ENCODE results near the gene ADAMTS18. TPM values are rescaled to one million over a fixed set of nuclear protein-coding genes. Genes with fewer than 3 reads are reported as not detected.

ADAMTS18 gene
- total and polyA plus RNA-seq, 2 experiments from 2014 or later, result 2.7 to 5.5 TPM

DNA sequence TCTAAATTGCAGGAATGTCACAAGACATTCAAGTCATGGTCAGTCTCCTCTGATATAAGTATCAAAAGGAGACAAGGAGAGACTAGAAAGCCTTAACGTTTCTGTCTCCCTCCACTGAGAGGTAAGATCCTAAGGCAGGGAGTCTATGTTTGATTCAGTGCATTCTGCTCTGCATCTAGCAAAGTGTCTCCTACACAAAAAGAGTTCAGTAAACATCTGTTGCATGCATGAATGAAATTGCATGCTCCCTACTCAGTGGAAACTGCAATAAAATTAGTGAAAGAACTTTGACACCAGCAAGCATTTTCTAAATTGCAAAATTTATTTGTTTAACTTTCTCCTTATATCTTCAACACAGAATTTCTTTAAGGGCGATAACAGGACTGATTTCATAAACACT lies 111.1 kb downstream of the ADAMTS18 start:
- WGBS (ENCODE audit: low lambda C conversion rate, missing lambda C conversion rate), result 36% methylated on average over 2 of the region's 2 CpGs

DNA sequence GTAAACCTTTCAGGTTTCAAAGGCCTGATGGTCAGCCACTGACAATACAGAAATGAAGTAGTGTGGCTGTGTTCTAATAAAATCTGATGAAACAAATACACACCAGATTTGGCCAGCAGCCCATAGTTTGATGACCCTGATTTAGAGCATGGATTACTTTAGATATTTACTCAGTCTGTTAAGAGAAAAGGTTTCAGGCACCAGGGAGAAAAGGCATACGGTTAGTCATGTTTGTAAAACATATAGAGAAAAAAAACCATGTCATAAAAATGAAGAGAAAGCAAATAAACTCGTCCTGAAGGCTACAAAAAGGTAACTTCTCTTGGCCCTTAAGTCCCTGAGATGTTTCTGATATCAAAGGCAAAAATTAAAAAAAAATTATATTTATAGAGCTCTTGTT lies 112.1 kb downstream of the ADAMTS18 start:
- Histone ChIP-seq H3K27ac (no peak overlapping the region), H3K9me3 (ENCODE audit: low read depth) (no peaks in the 10 kb centered on the region), H3K4me1 (ENCODE audit: insufficient read depth) (peaks cover 17% of the 10 kb centered on the region), H3K79me2 (no peaks in the 10 kb centered on the region), H3K9me2 (replicated peaks; ENCODE audit: insufficient read depth) (no peaks in the 10 kb centered on the region), H4K20me1 (ENCODE audit: insufficient read depth, poor library complexity, severe bottlenecking) (no peaks in the 10 kb centered on the region), H3K4me3 (no peak overlapping the region), H3K36me3 (replicated peaks; ENCODE audit: insufficient read depth, low read depth) (no peaks in the 10 kb centered on the region), H3K27me3 (no peaks in the 10 kb centered on the region), H3K4me2 (peak overlapping the region; percentile 19), H2AFZ (no peak overlapping the region)
- DNase-seq (ENCODE audit: low spot score), result no peak
- 30% methylated on average over 2 of the region's 2 CpGs for WGBS (ENCODE audit: low lambda C conversion rate, missing lambda C conversion rate)
- TF ChIP-seq, protein P1, sequence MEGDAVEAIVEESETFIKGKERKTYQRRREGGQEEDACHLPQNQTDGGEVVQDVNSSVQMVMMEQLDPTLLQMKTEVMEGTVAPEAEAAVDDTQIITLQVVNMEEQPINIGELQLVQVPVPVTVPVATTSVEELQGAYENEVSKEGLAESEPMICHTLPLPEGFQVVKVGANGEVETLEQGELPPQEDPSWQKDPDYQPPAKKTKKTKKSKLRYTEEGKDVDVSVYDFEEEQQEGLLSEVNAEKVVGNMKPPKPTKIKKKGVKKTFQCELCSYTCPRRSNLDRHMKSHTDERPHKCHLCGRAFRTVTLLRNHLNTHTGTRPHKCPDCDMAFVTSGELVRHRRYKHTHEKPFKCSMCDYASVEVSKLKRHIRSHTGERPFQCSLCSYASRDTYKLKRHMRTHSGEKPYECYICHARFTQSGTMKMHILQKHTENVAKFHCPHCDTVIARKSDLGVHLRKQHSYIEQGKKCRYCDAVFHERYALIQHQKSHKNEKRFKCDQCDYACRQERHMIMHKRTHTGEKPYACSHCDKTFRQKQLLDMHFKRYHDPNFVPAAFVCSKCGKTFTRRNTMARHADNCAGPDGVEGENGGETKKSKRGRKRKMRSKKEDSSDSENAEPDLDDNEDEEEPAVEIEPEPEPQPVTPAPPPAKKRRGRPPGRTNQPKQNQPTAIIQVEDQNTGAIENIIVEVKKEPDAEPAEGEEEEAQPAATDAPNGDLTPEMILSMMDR (IDR thresholded peaks at IDR 0.05; ENCODE audit: poor library complexity), result no peak
- TF ChIP-seq EZH2phosphoT487 (IDR thresholded peaks at IDR 0.05; ENCODE audit: low read depth, severe bottlenecking, unreplicated experiment), result no peak
- TF ChIP-seq EZH2 (IDR thresholded peaks at IDR 0.05; ENCODE audit: borderline replicate concordance), result no peak

More for the DNA sequence above, 111.1 kb downstream of the ADAMTS18 start:
- Histone ChIP-seq H3K79me2 (no peaks in the 10 kb centered on the region), H3K4me3 (no peak overlapping the region), H3K27ac (no peak overlapping the region), H2AFZ (no peak overlapping the region), H3K4me1 (ENCODE audit: insufficient read depth) (peaks cover 17% of the 10 kb centered on the region), H4K20me1 (ENCODE audit: insufficient read depth, poor library complexity, severe bottlenecking) (no peaks in the 10 kb centered on the region), H3K36me3 (replicated peaks; ENCODE audit: insufficient read depth, low read depth) (no peaks in the 10 kb centered on the region), H3K9me3 (ENCODE audit: low read depth) (no peaks in the 10 kb centered on the region), H3K9me2 (replicated peaks; ENCODE audit: insufficient read depth) (no peaks in the 10 kb centered on the region), H3K27me3 (no peaks in the 10 kb centered on the region), H3K4me2 (peak overlapping the region; percentile 19)
- TF ChIP-seq, protein P1 (IDR thresholded peaks at IDR 0.05; ENCODE audit: poor library complexity), result no peak
- TF ChIP-seq EZH2 (IDR thresholded peaks at IDR 0.05; ENCODE audit: borderline replicate concordance), result no peak
- no peak for TF ChIP-seq EZH2phosphoT487 (IDR thresholded peaks at IDR 0.05; ENCODE audit: low read depth, severe bottlenecking, unreplicated experiment)
- DNase-seq (ENCODE audit: low spot score), result no peak

DNA sequence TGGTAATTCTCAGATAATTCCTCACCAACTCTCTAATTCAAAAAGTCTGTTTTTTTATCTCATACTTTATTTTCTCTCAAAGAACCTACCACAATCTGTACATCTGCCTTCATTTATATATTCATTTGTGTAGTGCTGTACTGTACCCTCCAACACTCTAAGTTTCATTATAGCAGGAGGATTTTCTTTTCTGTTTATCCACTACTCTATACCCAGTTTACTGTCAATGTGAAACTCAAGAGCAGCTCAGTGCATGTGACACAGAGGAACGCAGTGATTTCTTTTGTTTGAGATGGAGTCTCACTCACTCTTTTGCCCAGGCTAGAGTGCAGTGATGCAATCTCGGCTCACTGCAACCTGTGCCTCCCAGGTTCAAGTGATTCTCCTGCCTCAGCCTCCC lies 117.8 kb downstream of the ADAMTS18 start:
- Histone ChIP-seq H3K9me2 (replicated peaks; ENCODE audit: insufficient read depth) (no peaks in the 10 kb centered on the region), H3K4me2 (no peak overlapping the region), H3K4me1 (ENCODE audit: insufficient read depth) (no peaks in the 10 kb centered on the region), H3K9me3 (ENCODE audit: low read depth) (no peaks in the 10 kb centered on the region), H2AFZ (no peak overlapping the region), H3K36me3 (replicated peaks; ENCODE audit: insufficient read depth, low read depth) (no peaks in the 10 kb centered on the region), H4K20me1 (ENCODE audit: insufficient read depth, poor library complexity, severe bottlenecking) (no peaks in the 10 kb centered on the region), H3K27me3 (no peaks in the 10 kb centered on the region), H3K79me2 (no peaks in the 10 kb centered on the region), H3K27ac (no peak overlapping the region), H3K4me3 (no peak overlapping the region)
- 93% methylated on average over 2 of the region's 2 CpGs for whole genome bisulfite sequencing (ENCODE audit: low lambda C conversion rate, missing lambda C conversion rate)
- DNase-seq (ENCODE audit: low spot score), result no peak
- TF ChIP-seq EZH2 (IDR thresholded peaks at IDR 0.05; ENCODE audit: borderline replicate concordance), result no peak
- no peak for TF ChIP-seq EZH2phosphoT487 (IDR thresholded peaks at IDR 0.05; ENCODE audit: low read depth, severe bottlenecking, unreplicated experiment)
- TF ChIP-seq, protein P1 (IDR thresholded peaks at IDR 0.05; ENCODE audit: poor library complexity), result no peak

DNA sequence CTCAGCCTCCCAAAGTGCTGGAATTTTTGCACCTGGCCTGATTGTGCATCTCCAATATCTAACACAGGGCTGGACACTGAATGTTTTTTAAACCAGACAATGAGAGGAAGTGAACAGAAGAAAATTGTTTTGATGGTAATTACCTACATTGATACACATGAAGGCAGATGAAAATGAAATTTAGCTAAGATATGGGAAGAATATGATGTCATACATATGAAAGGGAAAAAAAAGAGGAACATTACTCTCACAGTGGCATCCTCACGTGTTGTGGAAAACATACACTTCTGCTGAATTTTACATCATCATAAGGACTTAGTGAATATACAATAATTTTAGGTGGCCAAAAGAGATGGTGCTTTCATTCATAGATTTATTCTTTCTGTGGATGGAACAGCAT lies 124.0 kb downstream of the ADAMTS18 start:
- Histone ChIP-seq H4K20me1 (ENCODE audit: insufficient read depth, poor library complexity, severe bottlenecking) (no peaks in the 10 kb centered on the region), H3K4me3 (no peak overlapping the region), H3K27ac (no peak overlapping the region), H2AFZ (no peak overlapping the region), H3K27me3 (peaks cover 6% of the 10 kb centered on the region), H3K4me2 (no peak overlapping the region), H3K79me2 (no peaks in the 10 kb centered on the region), H3K36me3 (replicated peaks; ENCODE audit: insufficient read depth, low read depth) (no peaks in the 10 kb centered on the region), H3K9me3 (ENCODE audit: low read depth) (no peaks in the 10 kb centered on the region), H3K9me2 (replicated peaks; ENCODE audit: insufficient read depth) (no peaks in the 10 kb centered on the region), H3K4me1 (ENCODE audit: insufficient read depth) (peaks cover 4% of the 10 kb centered on the region)
- no peak for DNase-seq (ENCODE audit: low spot score)
- TF ChIP-seq, protein P1 (IDR thresholded peaks at IDR 0.05; ENCODE audit: poor library complexity), result no peak
- TF ChIP-seq EZH2 (IDR thresholded peaks at IDR 0.05; ENCODE audit: borderline replicate concordance) (no peak), EZH2phosphoT487 (IDR thresholded peaks at IDR 0.05; ENCODE audit: low read depth, severe bottlenecking, unreplicated experiment) (no peak)
- WGBS (ENCODE audit: low lambda C conversion rate, missing lambda C conversion rate), result 89% methylated on average over 1 of the region's 1 CpG

Data from hepatocyte (in vitro differentiated cells).